PFSK-1 (cell line): Measurements from ENCODE around the gene KIF15.

ENCODE experiments used
- POLR2AphosphoS5 ChIP-seq: IDR thresholded peaks from 2 replicates; pipeline ENCODE4 v1.6.1; 2012; ENCODE audit warnings: low read depth, mild to moderate bottlenecking, control low read depth, low read length, moderate library complexity
- SIN3A ChIP-seq: IDR thresholded peaks from 2 replicates; pipeline ENCODE4 v1.6.1; 2012; ENCODE audit warnings: mild to moderate bottlenecking, low read length, moderate library complexity, borderline replicate concordance; ENCODE audit not compliant: insufficient read depth

DNA sequence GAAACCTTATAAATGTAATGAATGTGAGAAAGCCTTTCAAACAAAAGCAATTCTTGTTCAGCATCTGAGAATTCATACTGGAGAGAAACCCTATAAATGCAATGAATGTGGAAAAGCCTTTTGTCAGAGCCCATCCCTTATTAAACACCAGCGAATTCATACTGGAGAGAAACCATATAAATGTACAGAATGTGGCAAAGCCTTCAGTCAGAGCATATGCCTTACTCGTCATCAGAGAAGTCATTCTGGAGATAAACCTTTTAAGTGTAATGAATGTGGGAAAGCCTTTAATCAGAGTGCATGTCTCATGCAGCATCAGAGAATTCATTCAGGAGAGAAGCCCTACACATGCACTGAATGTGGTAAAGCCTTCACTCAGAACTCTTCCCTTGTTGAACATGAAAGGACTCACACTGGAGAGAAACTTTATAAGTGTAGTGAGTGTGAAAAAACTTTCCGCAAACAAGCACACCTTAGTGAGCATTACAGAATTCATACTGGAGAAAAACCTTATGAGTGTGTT is 26.9 kb upstream of the KIF15 start:
- TF ChIP-seq POLR2AphosphoS5 (no peak), SIN3A (no peak)
